HG02571 (cell line): Measurements from ENCODE around the gene RPEL1.
"Not testable (repeated sequence)": the region's sequence is repeated elsewhere in the genome, so short reads cannot be mapped to it uniquely, and the experiment has no call there.

ENCODE experiments used
- ATAC-seq: cut with Tn5 transposase; IDR thresholded peaks from one replicate; pipeline ENCODE4 v1.9.1; 2021; ENCODE audit warnings: mild to moderate bottlenecking, moderate library complexity; ENCODE audit not compliant: unreplicated experiment

The RPEL1 gene

GRCh38 chr10:103245587-103245986 lies at the start of gene RPEL1:
TSS of gene RPEL1 (plus strand) at chr10:103245887. CDS start at chr10:103245997, 110 bp downstream.
- not testable (repeated sequence) for ATAC-seq

GRCh38 chr10:103196516-103196915 lies 49.2 kb upstream of the RPEL1 start:
- ATAC-seq, result no peak

- ATAC-seq, result no peak
These were observed 48.5 kb upstream of the RPEL1 start for GRCh38 chr10:103197174-103197573.

- no peak for ATAC-seq
These were observed 47.8 kb upstream of the RPEL1 start for GRCh38 chr10:103197903-103198302.

- ATAC-seq, result no peak
These were observed 47.0 kb upstream of the RPEL1 start for GRCh38 chr10:103198648-103199047.

GRCh38 chr10:103199488-103199887 lies 46.2 kb upstream of the RPEL1 start:
- ATAC-seq, result no peak

- no peak for ATAC-seq
These were observed 43.4 kb upstream of the RPEL1 start for GRCh38 chr10:103202319-103202718.

- ATAC-seq, result no peak
These were observed 42.2 kb upstream of the RPEL1 start for GRCh38 chr10:103203466-103203865.

- no peak for ATAC-seq
These were observed 41.1 kb upstream of the RPEL1 start for GRCh38 chr10:103204353-103205255.

- not testable (repeated sequence) for ATAC-seq
These were observed 40.3 kb upstream of the RPEL1 start for GRCh38 chr10:103205401-103205800.

- ATAC-seq, result not testable (repeated sequence)
These were observed 39.0 kb upstream of the RPEL1 start for GRCh38 chr10:103206715-103207114.

- ATAC-seq, result no peak
These were observed 38.5 kb upstream of the RPEL1 start for GRCh38 chr10:103207141-103207540.

GRCh38 chr10:103207643-103208042 lies 38.0 kb upstream of the RPEL1 start:
- ATAC-seq, result not testable (repeated sequence)

- ATAC-seq, result not testable (repeated sequence)
These were observed 35.4 kb upstream of the RPEL1 start for GRCh38 chr10:103210262-103210661.

- ATAC-seq, result no peak
These were observed 30.1 kb upstream of the RPEL1 start for GRCh38 chr10:103215601-103216000.

- ATAC-seq, result not testable (repeated sequence)
These were observed 29.3 kb upstream of the RPEL1 start for GRCh38 chr10:103216362-103216761.

- ATAC-seq, result no peak
These were observed 21.6 kb upstream of the RPEL1 start for GRCh38 chr10:103224133-103224532.

- ATAC-seq, result not testable (repeated sequence)
These were observed 21.0 kb upstream of the RPEL1 start for GRCh38 chr10:103224721-103225120.

GRCh38 chr10:103225939-103226338 lies 19.7 kb upstream of the RPEL1 start:
- no peak for ATAC-seq

GRCh38 chr10:103227416-103227815 lies 18.3 kb upstream of the RPEL1 start:
- ATAC-seq, result no peak

GRCh38 chr10:103231047-103231551 lies 14.6 kb upstream of the RPEL1 start:
- no peak for ATAC-seq

GRCh38 chr10:103232131-103232673 lies 13.5 kb upstream of the RPEL1 start:
- no peak for ATAC-seq
